GM21447 (cell line): Measurements from ENCODE around the gene KDM1A.

Experiments used
- ATAC-seq: cut with Tn5 transposase; IDR thresholded peaks from one replicate; pipeline ENCODE4 v1.9.1; 2021; ENCODE audit not compliant: unreplicated experiment

KDM1A gene

GRCh38 chr1:23129846-23130245 lies 110.6 kb downstream of the KDM1A start:
- ATAC-seq, result no peak

GRCh38 chr1:23132033-23132432 lies 112.8 kb downstream of the KDM1A start:
- ATAC-seq, result no peak
